Muscle of arm (tissue), 12 donors: ENCODE data around the gene PDE4D. TPM values are rescaled to one million over a fixed set of nuclear protein-coding genes. Genes with fewer than 3 reads are reported as not detected.

Source experiments
- DNase-seq: peaks from one replicate; pipeline ENCODE4 v3.0.0-alpha.2; 2013
- polyA plus RNA-seq, 12 donors: library from polyadenylated mRNA; unstranded; fragments of 120-200 nt; gene quantifications; one replicate each; pipeline ENCODE4 v1.2.1, GENCODE V29; 2013; ENCODE audit not compliant: insufficient read length in 12 of 12

Gene PDE4D
- polyA plus RNA-seq, 12 donors = 28.2 to 56.3 (median 41.5) TPM; not detected in 1

GRCh38 chr5:59109383-59109782 is 784.1 kb downstream of the PDE4D start:
- no peak for DNase-seq

GRCh38 chr5:59107692-59108091 is 785.8 kb downstream of the PDE4D start:
- no peak for DNase-seq

GRCh38 chr5:59104400-59105127 is 789.0 kb downstream of the PDE4D start:
- no peak for DNase-seq

GRCh38 chr5:59103303-59103702 is 790.2 kb downstream of the PDE4D start:
- no peak for DNase-seq

GRCh38 chr5:59102437-59102836 is 791.1 kb downstream of the PDE4D start:
- no peak for DNase-seq

GRCh38 chr5:59100875-59101274 is 792.7 kb downstream of the PDE4D start:
- DNase-seq = no peak

GRCh38 chr5:59099995-59100345 is 793.6 kb downstream of the PDE4D start:
- DNase-seq = no peak

- DNase-seq = no peak
Measured at GRCh38 chr5:59099270-59099994, 794.1 kb downstream of the PDE4D start.

GRCh38 chr5:59098743-59099142 is 794.8 kb downstream of the PDE4D start:
- DNase-seq = no peak

- no peak for DNase-seq
Measured at GRCh38 chr5:59097712-59098111, 795.8 kb downstream of the PDE4D start.

GRCh38 chr5:59097116-59097515 is 796.4 kb downstream of the PDE4D start:
- DNase-seq = no peak

- DNase-seq = no peak
Measured at GRCh38 chr5:59095480-59095879, 798.0 kb downstream of the PDE4D start.

GRCh38 chr5:59094864-59095263 is 798.7 kb downstream of the PDE4D start:
- DNase-seq = peak; percentile 22

GRCh38 chr5:59093329-59093728 is 800.2 kb downstream of the PDE4D start:
- DNase-seq = no peak

GRCh38 chr5:59092758-59093157 is 800.8 kb downstream of the PDE4D start:
- DNase-seq = no peak

GRCh38 chr5:59091965-59092364 is 801.6 kb downstream of the PDE4D start:
- DNase-seq = no peak

GRCh38 chr5:59090323-59090722 is 803.2 kb downstream of the PDE4D start:
- no peak for DNase-seq

GRCh38 chr5:59089767-59090166 is 803.8 kb downstream of the PDE4D start:
- no peak for DNase-seq

- no peak for DNase-seq
Measured at GRCh38 chr5:59088546-59088945, 805.0 kb downstream of the PDE4D start.

- no peak for DNase-seq
Measured at GRCh38 chr5:59086024-59086423, 807.5 kb downstream of the PDE4D start.

- no peak for DNase-seq
Measured at GRCh38 chr5:59081693-59082092, 811.8 kb downstream of the PDE4D start.

- no peak for DNase-seq
Measured at GRCh38 chr5:59079622-59080620, 813.6 kb downstream of the PDE4D start.
